ENCODE results near the gene RAB38.

RAB38 gene

DNA sequence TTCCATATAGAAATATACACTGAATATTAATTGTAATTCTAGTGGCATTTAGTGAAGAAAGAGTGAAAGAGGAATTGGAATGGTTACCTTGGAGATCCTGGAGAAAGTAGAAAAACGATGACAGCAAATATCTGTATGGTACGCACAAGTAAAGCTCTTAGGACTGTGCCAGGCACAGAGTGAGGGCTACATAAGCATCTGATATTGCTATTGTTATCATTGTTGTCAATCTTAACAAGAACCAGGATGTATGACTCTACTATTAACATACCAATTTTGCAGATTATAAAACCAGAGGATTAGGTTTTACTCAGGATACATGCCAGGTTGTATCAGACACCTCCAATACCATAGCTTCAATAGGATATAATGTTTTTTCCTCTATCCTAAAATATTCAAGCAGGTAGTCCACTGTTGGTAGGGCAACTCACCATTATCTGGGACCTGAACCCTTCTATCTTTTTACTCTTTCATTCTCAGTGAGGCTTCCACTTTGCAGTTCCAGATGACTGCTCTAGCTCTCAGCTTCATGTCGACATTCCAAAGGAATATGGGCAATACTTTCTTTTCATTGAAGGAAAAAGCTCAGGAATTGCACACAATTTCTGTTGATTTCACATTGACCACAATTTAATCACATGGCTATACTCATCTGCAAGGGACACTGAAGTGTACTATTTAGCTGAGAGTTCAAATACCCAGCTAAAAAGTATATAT lies 73.2 kb downstream of the RAB38 start:
- Histone ChIP-seq H3K4me1 (ENCODE audit: control insufficient read depth, insufficient read depth, low read length) (no peaks in the 10 kb centered on the region), H3K36me3 (ENCODE audit: control insufficient read depth in 2 of 2, insufficient read depth in 1 of 2, low read length in 2 of 2) (no peaks in the 10 kb centered on the region), H3K9me3 (ENCODE audit: control insufficient read depth, insufficient read depth, low read depth, low read length) (no peaks in the 10 kb centered on the region), H3K4me3 (ENCODE audit: low read depth, low read length) (no peak overlapping the region), H3K27ac (ENCODE audit: extremely low read depth, low read depth, low read length) (no peak overlapping the region)
- CTCF ChIA-PET: interaction anchor here (0.5 to 1.0 kb wide), 4 partner anchors 15 to 1761 kb away, joined by 3 read pairs; no protein-coding TSS in a partner anchor
- POLR2A ChIA-PET: no interaction called here
- TF ChIP-seq ZNF843 (tag by site-specific recombination; IDR thresholded peaks at IDR 0.05) (no peak), BCL11A (tag by site-specific recombination; IDR thresholded peaks at IDR 0.05; ENCODE audit: low read depth) (no peak), GFI1B (tag by site-specific recombination; IDR thresholded peaks at IDR 0.05) (no peak), ZNF521 (tag by site-specific recombination; IDR thresholded peaks at IDR 0.05) (no peak), ZNF658 (tag by site-specific recombination; IDR thresholded peaks at IDR 0.05) (no peak), ZNF214 (tag by site-specific recombination; IDR thresholded peaks at IDR 0.05; ENCODE audit: borderline replicate concordance) (no peak), ZNF184 (tag by site-specific recombination; IDR thresholded peaks at IDR 0.05) (no peak), ZNF561 (tag by site-specific recombination; IDR thresholded peaks at IDR 0.05; ENCODE audit: borderline replicate concordance) (no peak), TCF7L2 (IDR thresholded peaks at IDR 0.05; ENCODE audit: borderline replicate concordance, low read depth, low read length) (no peak), ZNF549 (tag by site-specific recombination; IDR thresholded peaks at IDR 0.05) (no peak), KLF7 (tag by site-specific recombination; IDR thresholded peaks at IDR 0.05; ENCODE audit: borderline replicate concordance) (no peak), ZSCAN23 (tag by site-specific recombination; IDR thresholded peaks at IDR 0.05) (no peak), ZNF366 (tag by site-specific recombination; conservative IDR thresholded peaks at IDR 0.05) (no peak)
- TF ChIP-seq, protein P1, sequence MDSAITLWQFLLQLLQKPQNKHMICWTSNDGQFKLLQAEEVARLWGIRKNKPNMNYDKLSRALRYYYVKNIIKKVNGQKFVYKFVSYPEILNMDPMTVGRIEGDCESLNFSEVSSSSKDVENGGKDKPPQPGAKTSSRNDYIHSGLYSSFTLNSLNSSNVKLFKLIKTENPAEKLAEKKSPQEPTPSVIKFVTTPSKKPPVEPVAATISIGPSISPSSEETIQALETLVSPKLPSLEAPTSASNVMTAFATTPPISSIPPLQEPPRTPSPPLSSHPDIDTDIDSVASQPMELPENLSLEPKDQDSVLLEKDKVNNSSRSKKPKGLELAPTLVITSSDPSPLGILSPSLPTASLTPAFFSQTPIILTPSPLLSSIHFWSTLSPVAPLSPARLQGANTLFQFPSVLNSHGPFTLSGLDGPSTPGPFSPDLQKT (IDR thresholded peaks at IDR 0.05; ENCODE audit: borderline replicate concordance, low read depth, low read length): no peak
- TF ChIP-seq, protein P2, sequence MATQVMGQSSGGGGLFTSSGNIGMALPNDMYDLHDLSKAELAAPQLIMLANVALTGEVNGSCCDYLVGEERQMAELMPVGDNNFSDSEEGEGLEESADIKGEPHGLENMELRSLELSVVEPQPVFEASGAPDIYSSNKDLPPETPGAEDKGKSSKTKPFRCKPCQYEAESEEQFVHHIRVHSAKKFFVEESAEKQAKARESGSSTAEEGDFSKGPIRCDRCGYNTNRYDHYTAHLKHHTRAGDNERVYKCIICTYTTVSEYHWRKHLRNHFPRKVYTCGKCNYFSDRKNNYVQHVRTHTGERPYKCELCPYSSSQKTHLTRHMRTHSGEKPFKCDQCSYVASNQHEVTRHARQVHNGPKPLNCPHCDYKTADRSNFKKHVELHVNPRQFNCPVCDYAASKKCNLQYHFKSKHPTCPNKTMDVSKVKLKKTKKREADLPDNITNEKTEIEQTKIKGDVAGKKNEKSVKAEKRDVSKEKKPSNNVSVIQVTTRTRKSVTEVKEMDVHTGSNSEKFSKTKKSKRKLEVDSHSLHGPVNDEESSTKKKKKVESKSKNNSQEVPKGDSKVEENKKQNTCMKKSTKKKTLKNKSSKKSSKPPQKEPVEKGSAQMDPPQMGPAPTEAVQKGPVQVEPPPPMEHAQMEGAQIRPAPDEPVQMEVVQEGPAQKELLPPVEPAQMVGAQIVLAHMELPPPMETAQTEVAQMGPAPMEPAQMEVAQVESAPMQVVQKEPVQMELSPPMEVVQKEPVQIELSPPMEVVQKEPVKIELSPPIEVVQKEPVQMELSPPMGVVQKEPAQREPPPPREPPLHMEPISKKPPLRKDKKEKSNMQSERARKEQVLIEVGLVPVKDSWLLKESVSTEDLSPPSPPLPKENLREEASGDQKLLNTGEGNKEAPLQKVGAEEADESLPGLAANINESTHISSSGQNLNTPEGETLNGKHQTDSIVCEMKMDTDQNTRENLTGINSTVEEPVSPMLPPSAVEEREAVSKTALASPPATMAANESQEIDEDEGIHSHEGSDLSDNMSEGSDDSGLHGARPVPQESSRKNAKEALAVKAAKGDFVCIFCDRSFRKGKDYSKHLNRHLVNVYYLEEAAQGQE (tag by site-specific recombination; IDR thresholded peaks at IDR 0.05): no peak
- TF ChIP-seq, protein P3, sequence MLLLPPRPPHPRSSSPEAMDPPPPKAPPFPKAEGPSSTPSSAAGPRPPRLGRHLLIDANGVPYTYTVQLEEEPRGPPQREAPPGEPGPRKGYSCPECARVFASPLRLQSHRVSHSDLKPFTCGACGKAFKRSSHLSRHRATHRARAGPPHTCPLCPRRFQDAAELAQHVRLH (tag by site-specific recombination; IDR thresholded peaks at IDR 0.05): no peak
- TF ChIP-seq, protein P4, sequence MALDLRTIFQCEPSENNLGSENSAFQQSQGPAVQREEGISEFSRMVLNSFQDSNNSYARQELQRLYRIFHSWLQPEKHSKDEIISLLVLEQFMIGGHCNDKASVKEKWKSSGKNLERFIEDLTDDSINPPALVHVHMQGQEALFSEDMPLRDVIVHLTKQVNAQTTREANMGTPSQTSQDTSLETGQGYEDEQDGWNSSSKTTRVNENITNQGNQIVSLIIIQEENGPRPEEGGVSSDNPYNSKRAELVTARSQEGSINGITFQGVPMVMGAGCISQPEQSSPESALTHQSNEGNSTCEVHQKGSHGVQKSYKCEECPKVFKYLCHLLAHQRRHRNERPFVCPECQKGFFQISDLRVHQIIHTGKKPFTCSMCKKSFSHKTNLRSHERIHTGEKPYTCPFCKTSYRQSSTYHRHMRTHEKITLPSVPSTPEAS (tag by site-specific recombination; IDR thresholded peaks at IDR 0.05): no peak
- TF ChIP-seq, protein P5, sequence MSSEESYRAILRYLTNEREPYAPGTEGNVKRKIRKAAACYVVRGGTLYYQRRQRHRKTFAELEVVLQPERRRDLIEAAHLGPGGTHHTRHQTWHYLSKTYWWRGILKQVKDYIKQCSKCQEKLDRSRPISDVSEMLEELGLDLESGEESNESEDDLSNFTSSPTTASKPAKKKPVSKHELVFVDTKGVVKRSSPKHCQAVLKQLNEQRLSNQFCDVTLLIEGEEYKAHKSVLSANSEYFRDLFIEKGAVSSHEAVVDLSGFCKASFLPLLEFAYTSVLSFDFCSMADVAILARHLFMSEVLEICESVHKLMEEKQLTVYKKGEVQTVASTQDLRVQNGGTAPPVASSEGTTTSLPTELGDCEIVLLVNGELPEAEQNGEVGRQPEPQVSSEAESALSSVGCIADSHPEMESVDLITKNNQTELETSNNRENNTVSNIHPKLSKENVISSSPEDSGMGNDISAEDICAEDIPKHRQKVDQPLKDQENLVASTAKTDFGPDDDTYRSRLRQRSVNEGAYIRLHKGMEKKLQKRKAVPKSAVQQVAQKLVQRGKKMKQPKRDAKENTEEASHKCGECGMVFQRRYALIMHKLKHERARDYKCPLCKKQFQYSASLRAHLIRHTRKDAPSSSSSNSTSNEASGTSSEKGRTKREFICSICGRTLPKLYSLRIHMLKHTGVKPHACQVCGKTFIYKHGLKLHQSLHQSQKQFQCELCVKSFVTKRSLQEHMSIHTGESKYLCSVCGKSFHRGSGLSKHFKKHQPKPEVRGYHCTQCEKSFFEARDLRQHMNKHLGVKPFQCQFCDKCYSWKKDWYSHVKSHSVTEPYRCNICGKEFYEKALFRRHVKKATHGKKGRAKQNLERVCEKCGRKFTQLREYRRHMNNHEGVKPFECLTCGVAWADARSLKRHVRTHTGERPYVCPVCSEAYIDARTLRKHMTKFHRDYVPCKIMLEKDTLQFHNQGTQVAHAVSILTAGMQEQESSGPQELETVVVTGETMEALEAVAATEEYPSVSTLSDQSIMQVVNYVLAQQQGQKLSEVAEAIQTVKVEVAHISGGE (tag by site-specific recombination; conservative IDR thresholded peaks at IDR 0.05; ENCODE audit: low read depth): no peak

All from HEK293 (cell line).